Karpas-422 (cell line): Measurements from ENCODE around the gene KCNS1. TPM values are rescaled to one million over a fixed set of nuclear protein-coding genes. Genes with fewer than 3 reads are reported as not detected.

Experiments used
- DNase-seq: peaks from one replicate; pipeline ENCODE4 v3.0.0-alpha.2; 2015
- H2AFZ ChIP-seq: fragments of 200-600 bp; sonication (generic); 2 replicates; pipeline ENCODE4 v1.6.1; 2014; ENCODE audit warnings: antibody characterized with exemption, low read length, mixed read lengths
- H3K27ac ChIP-seq: fragments of 200-600 bp; sonication (generic); 2 replicates; pipeline ENCODE4 v1.5.1; 2014; ENCODE audit warnings: mild to moderate bottlenecking, low read length, moderate library complexity
- H3K27me3 ChIP-seq: fragments of 200-600 bp; sonication (generic); 2 replicates; pipeline ENCODE4 v1.6.1; 2014; ENCODE audit warnings: low read length, mixed read lengths
- H3K36me3 ChIP-seq: fragments of 200-600 bp; sonication (generic); 2 replicates; pipeline ENCODE4 v1.6.1; 2014; ENCODE audit warnings: low read length, mixed read lengths; ENCODE audit not compliant: insufficient read depth
- H3K4me1 ChIP-seq: fragments of 200-600 bp; sonication (generic); 2 replicates; pipeline ENCODE4 v1.6.1; 2014; ENCODE audit warnings: mild to moderate bottlenecking, low read length, mixed read lengths
- H3K4me2 ChIP-seq: fragments of 200-600 bp; sonication (generic); 2 replicates; pipeline ENCODE4 v1.6.1; 2014; ENCODE audit warnings: low read length, low read depth, mild to moderate bottlenecking; ENCODE audit not compliant: poor library complexity, severe bottlenecking
- H3K4me3 ChIP-seq: fragments of 200-600 bp; sonication (generic); 2 replicates; pipeline ENCODE4 v1.5.1; 2014; ENCODE audit warnings: mild to moderate bottlenecking, antibody characterized with exemption, low read length, mixed read lengths
- H3K79me2 ChIP-seq: fragments of 200-600 bp; sonication (generic); 2 replicates; pipeline ENCODE4 v1.6.1; 2014; ENCODE audit warnings: mild to moderate bottlenecking, low read length, mixed read lengths
- H3K9ac ChIP-seq: fragments of 200-600 bp; sonication (generic); 2 replicates; pipeline ENCODE4 v1.6.0; 2014; ENCODE audit warnings: low read length
- H3K9me2 ChIP-seq: fragments of 200-600 bp; sonication (generic), shearing (Covaris generic); replicated peaks from 2 replicates; pipeline ENCODE4 v1.6.0; 2014; ENCODE audit warnings: mild to moderate bottlenecking, low read length, moderate library complexity; ENCODE audit not compliant: insufficient read depth
- H3K9me3 ChIP-seq: fragments of 300-700, 200-600 bp; sonication (generic); 2 replicates; pipeline ENCODE4 v1.6.1; 2014; ENCODE audit warnings: low read length, mixed read lengths
- H4K20me1 ChIP-seq: fragments of 200-600 bp; sonication (generic); 2 replicates; pipeline ENCODE4 v1.6.1; 2014; ENCODE audit warnings: mild to moderate bottlenecking, antibody characterized with exemption, low read length, low read depth; ENCODE audit not compliant: insufficient read depth
- total RNA-seq: library from RNA; depleted of rRNA; stranded (reverse); fragments of >200 nt; shearing (Covaris generic); gene quantifications from 2 replicates; pipeline ENCODE4 v1.2.3, GENCODE V29; 2014; ENCODE audit warnings: low replicate concordance; rRNA removed

Gene KCNS1
- total RNA-seq, 1 experiment from 2014 or later: not detected

- Histone ChIP-seq H3K27me3 (no peaks in the 10 kb centered on the region), H3K36me3 (peaks cover 15% of the 10 kb centered on the region; the same call in 1 of the 2 replicates)
Observed at GRCh38 chr20:45047581-45048119, 53.3 kb downstream of the KCNS1 start.

GRCh38 chr20:45044601-45045000 lies 56.3 kb downstream of the KCNS1 start:
- Histone ChIP-seq H3K4me1 (peaks cover 31% of the 10 kb centered on the region), H3K79me2 (peaks cover 88% of the 10 kb centered on the region), H4K20me1 (no peaks in the 10 kb centered on the region), H3K9ac (no peak overlapping the region), H2AFZ (no peak overlapping the region), H3K27me3 (no peaks in the 10 kb centered on the region), H3K9me2 (no peaks in the 10 kb centered on the region), H3K36me3 (peaks cover 22% of the 10 kb centered on the region; the same call in 1 of the 2 replicates), H3K4me3 (no peak overlapping the region), H3K27ac (no peak overlapping the region), H3K4me2 (no peak overlapping the region), H3K9me3 (no peaks in the 10 kb centered on the region)
- DNase-seq: no peak

More at GRCh38 chr20:45047581-45048119, 53.3 kb downstream of the KCNS1 start:
- DNase-seq: no peak
- no peak overlapping the region for H3K4me2 ChIP-seq
- H4K20me1 ChIP-seq: no peaks in the 10 kb centered on the region
- H3K9me3 ChIP-seq: no peaks in the 10 kb centered on the region
- H3K27ac ChIP-seq: no peak overlapping the region
- H3K4me1 ChIP-seq: peaks cover 48% of the 10 kb centered on the region
- H3K4me3 ChIP-seq: no peak overlapping the region
- H3K79me2 ChIP-seq: peaks cover 88% of the 10 kb centered on the region
- H3K9ac ChIP-seq: no peak overlapping the region
- no peaks in the 10 kb centered on the region for H3K9me2 ChIP-seq
- no peak overlapping the region for H2AFZ ChIP-seq

DNA sequence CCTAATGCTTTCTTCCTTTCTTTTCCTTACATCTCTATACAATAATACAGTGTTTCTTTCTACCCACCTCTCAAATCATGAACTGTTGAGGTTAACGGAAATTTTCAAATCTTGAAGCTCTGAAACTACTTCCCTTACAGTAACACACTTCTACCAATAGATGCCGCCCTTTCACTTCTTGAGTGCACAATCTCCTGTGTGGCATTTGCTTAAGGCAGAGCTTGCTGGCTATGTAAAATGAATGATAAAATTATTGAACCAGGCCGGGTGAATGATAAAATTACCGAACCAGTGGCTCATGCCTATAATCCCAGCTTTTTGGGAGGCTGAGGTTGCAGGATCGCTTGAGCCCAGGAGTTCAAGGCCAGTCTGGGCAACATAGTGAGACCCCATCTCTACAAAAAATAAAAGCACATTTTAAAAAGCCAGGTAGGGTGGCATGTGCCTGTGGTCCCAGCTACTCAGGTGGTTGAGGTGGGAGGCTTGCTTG lies 56.8 kb downstream of the KCNS1 start:
- peak; percentile 91 for DNase-seq
- no peaks in the 10 kb centered on the region for H3K27me3 ChIP-seq
- peaks cover 88% of the 10 kb centered on the region for H3K79me2 ChIP-seq

GRCh38 chr20:45042978-45043377 lies 57.9 kb downstream of the KCNS1 start:
- Histone ChIP-seq H3K27me3 (no peaks in the 10 kb centered on the region), H3K36me3 (peaks cover 22% of the 10 kb centered on the region; the same call in 1 of the 2 replicates), H3K4me1 (peaks cover 34% of the 10 kb centered on the region), H3K9me2 (no peaks in the 10 kb centered on the region), H4K20me1 (no peaks in the 10 kb centered on the region), H3K9me3 (no peaks in the 10 kb centered on the region), H3K79me2 (peaks cover 89% of the 10 kb centered on the region), H2AFZ (no peak overlapping the region), H3K9ac (no peak overlapping the region), H3K4me3 (no peak overlapping the region), H3K27ac (no peak overlapping the region), H3K4me2 (no peak overlapping the region)
- DNase-seq: no peak

More for the DNA sequence above, 56.8 kb downstream of the KCNS1 start:
- Histone ChIP-seq H3K9ac (no peak overlapping the region), H3K36me3 (peaks cover 22% of the 10 kb centered on the region; the same call in 1 of the 2 replicates), H3K9me3 (no peaks in the 10 kb centered on the region), H3K4me3 (no peak overlapping the region), H3K27ac (peak overlapping the region; percentile 63), H3K4me2 (no peak overlapping the region), H2AFZ (no peak overlapping the region), H3K4me1 (peaks cover 31% of the 10 kb centered on the region), H4K20me1 (no peaks in the 10 kb centered on the region), H3K9me2 (no peaks in the 10 kb centered on the region)

Other genes with a start within 250 kb of the KCNS1 start
- gene YWHAB, start 215.4 kb downstream of the KCNS1 start, total RNA-seq: 56.1 and 92.1 TPM in 2 replicates
- 68.3 and 81.0 TPM in 2 replicates for gene PABPC1L, start 191.1 kb downstream of the KCNS1 start, total RNA-seq
- 29.4 and 42.7 TPM in 2 replicates for gene TOMM34, start 140.7 kb downstream of the KCNS1 start, total RNA-seq
- 60.8 and 89.0 TPM in 2 replicates for gene STK4, start 134.6 kb downstream of the KCNS1 start, total RNA-seq
- gene WFDC5, start 14.0 kb upstream of the KCNS1 start, total RNA-seq: not detected in 2 replicates
- not detected in 2 replicates for gene WFDC12, start 23.3 kb upstream of the KCNS1 start, total RNA-seq
- gene PI3, start 73.8 kb upstream of the KCNS1 start, total RNA-seq: not detected in 2 replicates
- gene SEMG1, start 105.9 kb upstream of the KCNS1 start, total RNA-seq: not detected in 2 replicates
- gene SEMG2, start 120.2 kb upstream of the KCNS1 start, total RNA-seq: not detected in 2 replicates
- not detected in 2 replicates for gene SLPI, start 153.4 kb upstream of the KCNS1 start, total RNA-seq
- not detected in 2 replicates for gene RBPJL, start 205.7 kb upstream of the KCNS1 start, total RNA-seq
- gene MATN4, start 207.2 kb upstream of the KCNS1 start, total RNA-seq: not detected in 2 replicates
- not detected in 2 replicates for gene SDC4, start 247.3 kb upstream of the KCNS1 start, total RNA-seq